Activated CD4-positive, alpha-beta T cell treated with anti-CD3 and anti-CD28 coated beads, Interleukin-2, amount 50 U/mL, for 16 hours (primary cell): ENCODE measurements around the gene ADAM12.
"Not testable (repeated sequence)": the region's sequence is repeated elsewhere in the genome, so short reads cannot be mapped to it uniquely, and the experiment has no call there.

Experiments
- DNase-seq: peaks from one replicate; pipeline ENCODE4 v3.0.0-alpha.2; 2020

The ADAM12 gene

DNA sequence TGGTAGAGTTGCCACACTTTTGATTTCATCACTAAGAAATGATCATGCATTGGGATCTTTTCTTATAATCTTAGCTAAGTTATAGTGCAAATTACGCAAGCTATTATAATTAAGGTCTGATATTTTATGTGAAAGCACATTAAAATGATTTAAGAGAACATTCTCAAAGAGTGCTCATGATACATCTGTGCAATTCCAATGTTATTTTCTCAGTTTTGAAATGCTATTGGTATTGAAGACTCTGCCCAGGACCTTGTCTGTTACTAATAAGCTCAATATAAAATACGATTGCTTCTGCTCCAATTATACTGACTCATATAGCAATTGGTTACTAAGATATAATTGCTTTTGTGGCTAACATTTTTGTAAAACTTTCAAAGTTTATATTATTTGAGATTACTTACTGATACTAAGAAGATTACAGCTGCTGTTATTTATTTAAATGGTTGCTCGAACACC, 180.9 kb downstream of the ADAM12 start:
- no peak for DNase-seq

DNA sequence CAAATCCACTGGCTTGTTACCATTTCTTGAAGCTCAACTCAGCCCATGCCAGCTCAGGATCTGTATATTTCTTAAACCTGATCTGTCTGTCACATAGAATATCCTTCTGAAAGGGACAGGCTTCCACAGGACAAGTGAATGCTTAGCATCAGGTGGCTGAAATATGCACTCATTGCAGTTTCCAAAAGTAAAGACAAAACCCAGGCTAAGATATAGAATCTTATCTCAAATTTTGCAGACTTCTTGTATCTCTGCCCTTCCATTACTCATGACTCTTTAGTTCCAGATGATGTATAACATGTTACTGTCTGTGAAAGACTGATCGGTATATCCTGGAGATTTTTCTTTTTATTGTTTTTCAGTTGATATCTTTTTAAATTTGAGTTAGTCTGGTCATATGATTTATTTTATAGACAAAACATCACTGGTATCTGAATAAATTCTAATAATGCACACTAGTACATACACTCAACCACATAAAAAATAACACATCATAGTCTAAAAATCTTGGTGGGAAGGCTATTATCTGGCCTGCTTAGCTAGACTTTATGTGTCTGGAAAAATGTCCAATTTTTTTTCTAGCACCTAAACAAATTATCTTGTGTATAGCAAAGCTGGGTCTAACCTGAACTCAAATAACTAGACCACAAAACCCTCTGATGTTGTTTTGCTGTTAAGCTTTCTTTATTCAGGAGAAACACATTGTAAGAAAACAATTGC, 182.6 kb downstream of the ADAM12 start:
- no peak for DNase-seq

DNA sequence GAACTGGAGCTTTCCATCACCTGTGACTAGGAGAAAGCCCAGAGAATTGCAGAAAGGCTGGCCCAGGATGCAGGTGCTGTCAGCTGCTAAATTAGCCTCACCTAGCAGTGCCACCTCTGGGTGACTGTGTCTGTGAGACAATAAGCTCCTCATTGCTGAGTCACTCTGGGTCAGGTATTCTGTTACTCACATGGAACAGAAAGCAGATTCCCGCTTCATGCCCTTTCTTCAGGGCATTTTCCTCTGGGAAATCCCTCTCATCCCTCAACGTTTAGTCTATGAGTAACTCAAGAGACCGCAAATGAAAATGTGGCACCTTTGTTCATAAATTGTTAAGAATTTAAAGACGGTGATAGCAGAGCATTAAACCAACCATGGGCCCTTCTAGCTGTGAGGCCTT, 184.0 kb downstream of the ADAM12 start:
- no peak for DNase-seq

DNA sequence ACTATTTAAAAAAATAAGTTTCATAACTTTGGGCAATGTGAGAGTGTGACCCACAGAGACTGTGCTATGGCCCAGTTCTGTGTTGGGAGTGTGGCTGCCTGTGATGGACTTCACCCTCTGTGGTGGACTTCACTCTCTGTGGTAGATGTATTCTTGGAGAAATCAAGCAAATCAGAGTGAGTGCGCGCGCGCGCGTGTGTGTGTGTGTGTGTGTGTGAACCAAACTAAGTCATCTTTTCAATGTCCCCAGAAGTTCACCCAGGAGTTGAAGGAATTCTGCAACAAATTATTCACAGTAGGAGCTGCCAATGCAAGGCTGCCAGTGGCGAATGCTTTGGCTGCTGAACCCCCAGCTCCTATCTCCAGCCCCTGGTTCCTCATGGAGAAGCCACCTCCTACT, 184.5 kb downstream of the ADAM12 start:
- DNase-seq: no peak

DNA sequence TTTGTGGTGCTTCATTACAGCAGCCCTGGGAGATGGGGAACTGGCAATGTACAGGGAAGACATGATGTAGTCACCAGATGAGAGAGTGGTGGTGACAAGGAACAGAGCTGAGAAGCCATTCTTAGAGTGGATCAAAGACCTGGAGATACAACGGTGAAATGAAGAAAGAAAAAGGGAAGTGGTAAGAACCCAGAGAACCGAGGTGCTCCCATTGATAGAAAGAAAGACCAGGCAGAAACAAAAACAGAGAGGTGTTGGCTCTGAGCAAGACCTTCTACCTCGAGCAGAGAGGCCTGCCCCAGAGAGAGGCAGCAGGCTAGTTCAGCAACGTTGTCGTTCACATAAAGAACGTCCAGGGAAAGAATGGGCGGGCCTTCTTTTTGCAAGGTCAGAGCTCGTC, 186.7 kb downstream of the ADAM12 start:
- no peak for DNase-seq

DNA sequence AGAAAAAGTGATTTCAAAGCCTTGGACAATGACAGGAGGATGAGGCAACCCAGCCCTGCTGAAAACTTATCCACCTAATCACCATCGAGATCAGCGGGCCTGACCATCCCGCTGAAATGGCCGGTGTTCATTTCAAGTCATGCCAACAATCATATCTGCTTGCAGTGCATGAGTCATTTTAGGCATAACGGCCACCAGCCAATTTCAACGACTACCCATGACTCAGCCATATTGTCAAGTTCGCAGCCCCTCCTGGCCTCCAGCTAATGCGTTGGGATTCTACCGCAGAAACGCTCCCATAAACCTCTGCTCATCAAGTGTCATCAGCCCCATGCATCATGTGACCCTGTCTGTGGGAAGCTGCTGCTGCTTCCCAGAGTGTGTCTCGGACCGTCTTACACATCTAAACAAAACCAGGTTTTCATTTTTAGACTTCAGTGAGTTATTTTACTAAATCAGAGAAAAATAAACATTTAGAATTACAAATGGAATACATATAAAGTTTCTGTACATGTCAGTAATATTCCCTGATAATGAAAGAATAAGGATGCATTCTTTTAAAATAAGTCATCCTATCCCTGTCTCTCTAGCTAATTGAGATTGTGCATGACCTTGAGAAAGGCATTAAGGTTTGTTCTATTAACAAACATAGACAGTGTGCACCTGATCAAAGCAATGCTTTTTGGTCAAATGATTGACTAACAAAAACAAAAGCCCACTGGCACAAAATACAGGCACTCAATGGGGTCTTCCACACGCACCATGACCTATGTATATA, 188.9 kb downstream of the ADAM12 start:
- DNase-seq: no peak

DNA sequence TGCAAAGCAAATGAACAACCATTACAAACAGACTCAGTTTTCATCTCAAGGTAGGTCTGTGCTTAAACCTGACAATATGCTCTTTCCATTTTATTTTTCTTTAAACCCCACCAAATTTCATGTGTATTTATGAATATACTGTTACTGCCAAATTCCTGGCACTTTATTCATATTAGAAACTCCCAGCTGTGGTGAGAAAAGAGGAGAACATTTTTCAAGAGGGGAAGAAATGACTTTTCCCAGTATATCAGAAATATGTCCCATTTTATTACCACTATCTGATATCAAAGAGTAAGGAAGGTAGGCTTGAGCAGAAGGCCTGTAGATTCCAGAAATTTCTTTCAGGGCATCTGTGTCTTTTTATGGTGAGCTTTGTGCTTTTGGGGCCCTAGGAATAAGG, 189.6 kb downstream of the ADAM12 start:
- DNase-seq: no peak

DNA sequence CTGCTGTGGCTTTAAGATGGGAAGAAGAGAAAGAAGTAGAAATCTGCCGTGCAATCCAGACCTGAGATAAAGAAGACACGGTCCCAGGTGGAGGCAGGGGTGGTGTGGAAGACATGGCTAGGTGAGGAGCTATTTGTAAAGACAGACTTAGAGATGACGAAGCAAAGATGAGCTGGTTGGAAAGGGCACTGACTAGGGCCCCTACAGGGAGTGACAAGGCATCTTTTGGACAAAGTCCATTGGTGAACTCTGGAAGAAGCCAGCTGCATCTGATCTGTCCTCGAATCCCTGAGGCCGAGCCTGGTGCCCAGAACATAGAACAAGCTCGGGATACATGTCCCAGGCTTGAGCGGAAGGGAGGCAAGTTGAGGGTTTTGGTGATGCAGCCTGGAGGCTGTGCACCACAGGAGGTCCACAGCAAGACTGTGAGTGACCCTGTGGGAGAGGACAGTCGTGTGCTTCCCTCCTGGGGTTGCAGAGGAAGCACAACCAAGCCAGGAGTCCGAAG, 191.2 kb downstream of the ADAM12 start:
- no peak for DNase-seq

DNA sequence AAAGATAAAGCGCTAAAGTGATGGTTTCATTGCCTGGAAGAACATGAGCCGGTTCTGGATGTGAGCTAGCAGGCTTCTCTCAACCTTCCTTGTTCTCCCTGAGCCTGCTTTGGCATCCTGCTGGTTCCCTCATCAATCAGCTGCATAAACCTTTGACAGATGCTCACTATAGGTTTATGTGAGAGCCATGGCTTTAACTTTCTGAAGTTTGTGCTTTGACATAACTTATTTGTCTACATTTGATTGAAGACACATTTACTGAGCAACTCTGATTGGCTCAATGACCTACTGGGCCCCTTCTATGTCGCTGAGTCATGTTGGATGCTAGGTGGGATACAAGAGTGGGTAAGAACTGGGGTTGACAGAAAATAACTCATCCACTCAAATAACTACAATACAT, 192.0 kb downstream of the ADAM12 start:
- DNase-seq: no peak

DNA sequence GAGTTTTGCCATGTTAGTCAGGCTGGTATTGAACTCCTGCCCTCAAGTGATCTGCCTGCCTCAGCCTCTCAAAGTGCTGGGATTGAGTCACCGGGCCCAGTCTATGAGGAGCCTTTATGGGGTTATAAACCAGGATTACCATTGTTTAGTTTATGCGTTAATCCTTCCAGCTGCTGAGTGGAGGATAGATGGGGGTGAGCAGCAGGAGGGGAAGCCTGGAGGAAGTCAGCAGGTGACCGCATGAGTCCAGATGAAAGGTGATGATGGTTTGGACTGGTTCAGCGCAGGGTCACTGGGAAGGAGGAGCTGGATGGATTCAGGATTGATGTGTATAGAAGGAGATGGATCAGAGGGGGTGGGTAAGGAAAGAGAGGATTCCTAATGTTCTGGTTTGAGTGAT, 197.1 kb downstream of the ADAM12 start:
- no peak for DNase-seq

DNA sequence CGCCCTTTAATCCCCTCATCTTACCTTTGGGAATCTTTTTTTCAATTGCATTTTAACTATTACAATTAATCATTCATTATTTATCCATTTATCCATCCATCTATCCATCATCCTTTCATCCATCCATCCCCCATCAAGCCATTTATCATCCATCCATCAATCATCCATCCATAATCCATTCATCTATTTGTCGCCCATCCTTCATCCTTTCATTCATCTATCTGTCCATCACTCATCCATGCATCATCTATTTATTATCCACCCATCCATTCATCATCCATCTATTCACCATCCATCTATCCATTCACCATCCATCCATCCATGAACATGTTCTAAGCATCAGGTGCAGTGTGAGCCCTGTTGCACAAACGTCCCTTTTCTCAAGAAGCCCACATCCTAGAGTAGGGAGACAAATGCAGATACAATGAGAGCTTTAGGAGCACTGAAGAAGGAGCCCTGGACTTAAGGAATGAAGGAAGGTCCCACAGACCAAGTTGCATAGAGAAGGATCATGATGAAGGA, 199.5 kb downstream of the ADAM12 start:
- no peak for DNase-seq

DNA sequence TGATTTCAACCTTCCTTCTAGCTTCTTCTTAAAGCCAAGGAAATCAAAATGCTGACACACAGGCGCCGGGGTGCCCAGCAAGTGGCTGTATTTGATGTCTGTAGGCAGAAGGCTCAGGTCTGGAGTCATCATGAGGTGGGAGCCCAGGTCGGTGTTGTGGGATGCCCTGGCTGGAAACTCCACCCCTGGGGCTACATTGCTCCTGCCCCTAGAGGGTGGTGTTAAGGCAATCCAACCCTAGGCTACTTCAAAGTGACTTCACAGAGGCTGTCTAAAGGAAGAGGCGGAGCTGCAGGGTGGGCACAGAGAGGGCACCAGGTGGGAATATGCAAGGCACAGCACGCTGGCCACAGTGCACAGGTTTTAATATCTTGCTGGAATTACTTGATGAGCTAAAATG, 200.9 kb downstream of the ADAM12 start:
- DNase-seq: no peak

DNA sequence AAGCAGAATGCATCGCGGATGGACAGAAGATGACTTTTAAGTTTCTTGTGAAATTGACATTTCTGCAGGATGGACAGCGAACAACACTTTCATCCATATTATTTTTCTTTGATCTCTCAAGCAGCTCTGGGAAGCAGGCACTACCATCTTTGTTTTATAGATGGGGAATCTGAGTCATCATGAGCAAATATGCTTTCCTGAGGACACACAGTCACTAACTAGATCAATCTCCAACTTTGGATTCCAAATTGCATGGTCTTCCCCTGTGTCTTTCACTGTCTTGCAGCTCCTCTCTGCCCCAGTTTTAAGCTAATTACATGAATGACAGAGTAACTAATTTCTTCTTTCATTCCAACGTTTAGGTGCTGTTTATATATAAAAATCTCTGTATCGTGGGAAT, 201.5 kb downstream of the ADAM12 start:
- no peak for DNase-seq

DNA sequence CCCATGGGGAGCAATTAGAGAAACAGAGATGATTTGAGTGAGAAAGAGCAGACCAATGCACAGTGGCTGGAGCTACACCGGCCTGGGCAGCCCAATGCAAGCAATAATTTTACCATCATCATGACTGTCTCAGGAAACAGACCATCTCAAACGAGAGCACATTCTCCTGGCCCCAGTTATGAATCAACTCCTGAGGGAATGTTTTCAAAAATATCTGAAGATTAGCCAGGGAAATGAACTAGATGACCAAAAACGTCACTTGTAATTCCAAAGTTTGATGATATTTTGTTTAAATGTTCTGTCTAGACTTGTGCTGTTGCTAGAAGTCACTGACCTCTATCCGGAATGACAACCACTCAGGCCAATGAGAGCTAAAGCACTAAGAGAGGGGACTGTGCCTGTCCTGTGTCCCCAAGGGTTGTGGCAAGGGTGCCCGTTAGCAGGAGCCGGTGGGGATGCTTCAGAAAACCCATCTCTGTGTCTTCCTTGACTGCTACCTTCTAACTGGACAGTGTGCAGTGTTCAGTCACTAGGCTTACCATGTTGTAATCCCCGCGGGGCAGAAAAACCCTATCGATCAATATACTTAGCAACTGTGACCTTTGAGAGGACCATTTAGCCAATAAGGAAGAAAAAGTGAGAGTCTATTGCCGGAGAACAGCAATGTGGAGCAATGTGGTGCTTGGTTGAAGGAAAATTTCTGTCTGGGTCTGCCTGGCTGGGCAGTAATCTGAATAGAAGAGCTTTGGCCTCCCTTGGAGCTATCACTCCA, 202.4 kb downstream of the ADAM12 start:
- no peak for DNase-seq

DNA sequence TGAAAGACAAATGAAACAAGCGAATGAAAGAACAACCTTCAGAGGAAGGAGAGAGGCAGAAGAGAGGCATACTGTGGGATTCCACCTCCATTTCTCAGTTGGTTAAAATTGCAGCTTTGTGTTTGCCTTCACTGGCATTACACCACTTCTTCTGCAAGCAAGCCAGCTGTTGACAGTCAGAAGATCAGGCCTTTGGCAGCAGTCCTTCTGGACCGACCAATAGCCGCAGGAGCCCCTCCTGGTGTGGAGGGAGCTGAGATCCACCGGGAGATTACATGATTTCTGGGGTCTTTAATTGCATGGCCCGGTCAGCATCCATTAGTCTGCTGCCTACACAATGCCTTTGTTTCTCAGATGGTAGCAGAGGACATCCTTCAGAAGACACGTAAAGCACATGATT, 206.7 kb downstream of the ADAM12 start:
- DNase-seq: no peak

DNA sequence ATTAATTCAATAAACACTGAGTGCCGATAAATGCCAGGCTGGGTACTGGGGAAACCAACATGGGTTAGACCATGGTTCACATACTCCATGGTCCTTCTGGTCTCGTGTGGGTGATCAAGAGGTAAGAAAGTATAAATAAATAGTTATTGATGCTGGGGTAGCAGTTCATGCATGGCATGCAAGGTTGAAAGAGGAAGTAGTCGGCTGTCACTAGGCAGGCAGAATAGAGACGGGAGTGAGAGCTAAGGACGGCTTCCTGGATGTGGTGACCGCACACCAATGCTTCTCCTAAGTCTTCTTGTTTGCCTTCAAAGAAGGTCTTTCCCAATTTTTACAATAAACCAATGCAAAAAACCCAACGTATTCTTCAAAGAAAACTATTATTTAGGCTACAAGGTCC, 208.6 kb downstream of the ADAM12 start:
- no peak for DNase-seq

DNA sequence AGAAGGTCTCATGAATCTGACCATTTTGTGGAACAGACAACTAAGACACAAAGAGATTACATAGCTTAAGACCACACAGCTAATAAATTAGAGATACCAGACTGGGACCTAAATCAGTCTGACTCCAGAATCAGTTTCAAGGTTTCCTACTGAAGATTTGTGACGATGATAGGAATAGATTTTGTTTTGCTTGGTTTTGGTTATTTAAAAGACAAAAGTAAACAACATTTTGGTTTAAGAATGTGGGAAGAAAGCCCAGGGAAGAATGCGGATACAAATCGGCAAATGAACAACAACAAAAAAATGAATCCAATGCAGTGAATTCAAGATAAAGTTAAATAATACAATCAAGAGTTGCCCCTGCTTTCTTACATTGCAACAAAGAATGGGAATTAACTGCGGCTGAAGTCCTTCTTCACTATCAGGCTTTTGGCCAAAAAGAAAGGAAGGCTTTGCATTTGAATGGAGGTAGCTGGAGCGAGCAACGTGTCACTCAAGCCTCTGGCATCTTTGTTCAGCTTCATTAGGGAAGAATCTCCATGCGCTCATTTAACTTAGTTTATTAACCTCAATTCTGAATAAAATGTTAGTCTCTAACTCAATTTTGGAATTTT, 210.8 kb downstream of the ADAM12 start:
- DNase-seq: no peak

DNA sequence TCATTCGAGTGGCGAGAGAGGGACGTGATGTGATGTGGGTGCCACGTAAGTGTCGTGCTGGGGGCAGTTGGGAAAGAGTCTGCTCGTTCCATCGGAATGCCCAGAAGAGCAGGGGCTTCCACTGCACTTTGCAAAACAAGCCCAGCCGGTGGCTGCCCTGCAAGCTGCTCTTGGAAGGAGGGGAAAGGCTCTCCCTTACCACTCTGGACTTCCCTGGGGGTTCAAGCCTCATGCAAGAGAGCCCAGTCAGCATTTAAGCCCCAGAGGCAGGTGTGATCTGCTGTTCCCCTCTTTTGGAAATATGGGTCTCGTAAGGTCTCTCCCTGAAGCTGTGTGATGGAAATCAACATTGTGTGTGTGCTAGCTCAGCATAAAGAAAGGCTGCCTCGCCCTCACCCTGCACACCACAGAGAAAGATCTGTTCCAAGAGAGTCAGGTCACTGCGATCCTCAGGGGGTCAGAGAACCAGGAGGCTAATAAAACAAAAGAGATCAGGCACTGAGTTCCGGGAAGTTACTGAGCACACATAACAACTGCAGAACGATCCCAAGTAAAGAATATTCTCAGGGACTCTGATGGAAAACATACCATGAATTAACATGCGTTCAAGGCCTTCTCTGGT, 212.5 kb downstream of the ADAM12 start:
- no peak for DNase-seq

DNA sequence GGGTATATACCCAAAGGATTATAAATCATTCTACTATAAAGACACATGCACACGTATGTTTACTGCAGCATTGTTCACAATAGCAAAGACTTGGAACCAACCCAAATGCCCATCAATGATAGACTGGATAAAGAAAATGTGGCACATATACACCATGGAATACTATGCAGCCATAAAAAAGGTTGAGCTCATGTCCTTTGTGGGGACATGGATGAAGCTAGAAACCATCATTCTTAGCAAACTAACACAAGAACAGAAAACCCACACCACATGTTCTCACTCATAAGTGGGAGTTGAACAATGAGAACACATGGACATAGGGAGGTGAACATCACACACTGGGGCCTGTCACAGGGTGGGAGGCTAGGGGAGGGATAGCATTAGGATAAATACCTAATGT, 215.5 kb downstream of the ADAM12 start:
- not testable (repeated sequence) for DNase-seq

DNA sequence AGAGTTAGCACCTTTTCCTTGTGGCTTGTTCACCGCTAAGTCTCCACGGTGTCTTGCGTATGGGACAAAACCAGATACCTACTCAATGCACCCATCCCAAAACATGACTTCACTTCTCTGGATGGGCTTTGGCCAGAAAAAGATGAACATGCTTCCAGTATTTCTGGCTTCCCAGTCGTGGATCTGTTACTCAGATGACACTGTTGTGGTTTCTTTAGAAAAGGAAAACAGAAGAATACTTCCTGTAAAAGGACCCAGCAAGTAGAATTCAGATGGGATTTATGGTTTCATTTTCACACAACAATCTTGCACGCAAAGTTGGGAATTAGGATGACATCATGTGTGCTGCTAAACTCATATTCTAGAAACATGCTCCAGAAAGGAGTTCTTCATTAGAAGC, 216.7 kb downstream of the ADAM12 start:
- DNase-seq: no peak

DNA sequence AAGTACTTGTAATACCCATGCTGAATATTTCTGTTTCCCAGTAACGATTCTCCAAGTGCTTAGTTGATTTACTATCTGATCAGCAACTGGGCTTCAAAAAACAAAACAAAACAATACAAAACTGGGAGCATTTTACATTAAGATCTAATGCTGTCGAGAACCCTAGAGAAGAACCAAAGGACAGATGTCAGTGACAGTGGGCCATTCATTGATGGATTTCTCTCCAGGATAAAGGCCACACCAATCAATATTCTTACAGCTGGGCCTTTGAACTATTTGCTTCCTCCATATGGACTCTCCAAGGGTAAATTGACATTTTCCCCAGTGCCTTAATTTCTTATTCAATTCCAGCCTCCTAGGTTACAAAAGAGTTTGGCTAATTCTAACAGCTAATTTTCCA, 217.5 kb downstream of the ADAM12 start:
- DNase-seq: no peak

DNA sequence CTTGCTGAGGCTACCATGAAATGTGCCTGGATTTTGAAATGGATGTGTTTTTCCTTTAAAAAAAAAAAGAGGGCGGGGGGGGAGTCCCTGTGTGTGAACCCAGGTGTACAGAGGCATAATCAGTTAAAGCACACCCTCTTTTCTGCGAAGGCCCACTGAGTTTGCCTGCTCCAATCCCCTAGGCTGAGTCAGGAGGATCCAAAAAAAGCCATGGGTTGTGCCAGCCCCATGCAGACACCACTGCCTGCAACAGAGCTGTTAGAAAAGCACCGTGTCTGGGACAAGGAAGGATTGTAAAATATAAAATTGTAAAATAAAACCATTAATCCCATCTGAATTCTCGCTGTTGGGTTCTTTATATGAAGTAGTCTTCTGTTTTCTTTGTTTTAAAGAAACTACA, 217.9 kb downstream of the ADAM12 start:
- no peak for DNase-seq
